ENCODE data around the gene LIN28A. TPM values are rescaled to one million over a fixed set of nuclear protein-coding genes. Genes with fewer than 3 reads are reported as not detected.

The LIN28A gene, protein sequence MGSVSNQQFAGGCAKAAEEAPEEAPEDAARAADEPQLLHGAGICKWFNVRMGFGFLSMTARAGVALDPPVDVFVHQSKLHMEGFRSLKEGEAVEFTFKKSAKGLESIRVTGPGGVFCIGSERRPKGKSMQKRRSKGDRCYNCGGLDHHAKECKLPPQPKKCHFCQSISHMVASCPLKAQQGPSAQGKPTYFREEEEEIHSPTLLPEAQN
- not detected in 2 replicates for total RNA-seq (2012; rRNA removed)

DNA sequence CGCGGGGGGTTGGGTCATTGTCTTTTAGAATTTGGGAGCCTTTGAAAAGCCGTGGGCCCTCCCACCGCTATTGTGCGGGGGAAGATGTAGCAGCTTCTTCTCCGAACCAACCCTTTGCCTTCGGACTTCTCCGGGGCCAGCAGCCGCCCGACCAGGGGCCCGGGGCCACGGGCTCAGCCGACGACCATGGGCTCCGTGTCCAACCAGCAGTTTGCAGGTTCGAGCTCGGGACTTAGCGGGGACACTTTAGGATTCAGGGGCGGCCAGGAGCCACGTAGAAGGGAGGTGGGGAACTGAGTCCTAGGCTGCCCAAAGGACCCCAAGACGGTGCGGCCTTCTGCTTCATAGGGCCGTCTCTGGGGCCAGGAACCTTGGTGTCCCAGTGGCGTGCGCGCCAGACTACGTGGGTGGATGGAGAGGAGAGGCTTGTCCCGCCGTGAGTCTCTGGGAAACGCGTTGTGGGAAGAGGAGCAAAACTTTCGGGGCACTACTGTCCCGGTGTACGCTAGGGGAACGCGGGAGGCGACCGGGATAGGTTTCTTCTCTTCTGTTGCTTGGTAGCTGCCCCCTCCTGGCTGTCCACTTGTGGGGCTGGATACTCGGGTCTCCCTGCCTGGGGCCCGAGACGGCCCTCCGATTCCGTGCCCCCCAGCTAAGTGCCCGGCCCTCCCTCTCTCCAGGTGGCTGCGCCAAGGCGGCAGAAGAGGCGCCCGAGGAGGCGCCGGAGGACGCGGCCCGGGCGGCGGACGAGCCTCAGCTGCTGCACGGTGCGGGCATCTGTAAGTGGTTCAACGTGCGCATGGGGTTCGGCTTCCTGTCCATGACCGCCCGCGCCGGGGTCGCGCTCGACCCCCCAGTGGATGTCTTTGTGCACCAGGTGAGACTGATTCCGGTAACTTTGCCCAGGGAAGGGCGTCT is at the start of gene LIN28A:
Gene LIN28A (plus strand): TSS at position 112 of the 918 bp plus-strand sequence. CDS start 75 bp downstream, at position 187.
- H3K27me3 ChIP-seq (ENCODE audit: control insufficient read depth, insufficient read depth, low read length): peaks cover 70% of the 10 kb centered on the region
- H3K9ac ChIP-seq (ENCODE audit: low read depth, low read length): no peak within 1 kb of the TSS
- H3K4me3 ChIP-seq (ENCODE audit: low read length): no peak within 1 kb of the TSS
- no peaks in the 10 kb centered on the region for H3K4me1 ChIP-seq (ENCODE audit: control insufficient read depth, insufficient read depth, low read length)
- no peaks in the 10 kb centered on the region for H3K9me3 ChIP-seq (replicated peaks; ENCODE audit: low read length)
- H3K4me2 ChIP-seq (ENCODE audit: low read length): no peak within 1 kb of the TSS
- no peaks in the 10 kb centered on the region for H3K36me3 ChIP-seq (ENCODE audit: insufficient read depth, low read length)

DNA sequence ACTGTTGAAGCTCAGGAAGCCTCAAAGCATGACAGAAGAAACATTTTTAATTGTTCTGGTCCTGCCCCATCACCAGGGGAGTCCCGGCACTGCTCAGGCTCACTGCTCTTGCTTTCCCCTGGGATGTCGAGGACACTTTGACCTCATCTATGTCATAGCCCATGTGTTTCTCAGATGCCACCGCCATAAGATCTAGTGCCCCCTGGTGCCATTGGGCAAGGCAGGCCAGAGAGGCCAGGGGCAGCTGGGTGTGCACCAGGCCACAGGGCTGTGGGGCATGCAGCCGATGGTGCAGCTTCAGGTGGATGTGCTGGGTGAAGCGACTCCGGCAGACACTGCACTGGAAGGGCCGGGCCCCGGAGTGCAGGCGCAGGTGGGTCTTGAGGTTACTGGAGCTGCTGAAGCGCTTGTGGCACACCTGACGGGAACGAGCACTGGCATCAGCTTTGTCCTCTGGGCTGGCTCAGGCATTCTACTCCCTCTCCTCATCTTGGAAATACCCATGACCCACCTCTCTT is 49.0 kb upstream of the LIN28A start:
- Histone ChIP-seq H3K4me2 (ENCODE audit: low read length) (no peak overlapping the region), H3K4me3 (ENCODE audit: low read length) (no peak overlapping the region), H3K9me3 (replicated peaks; ENCODE audit: low read length) (no peaks in the 10 kb centered on the region), H3K36me3 (ENCODE audit: insufficient read depth, low read length) (no peaks in the 10 kb centered on the region), H3K9ac (ENCODE audit: low read depth, low read length) (no peak overlapping the region), H3K4me1 (ENCODE audit: control insufficient read depth, insufficient read depth, low read length) (peaks cover 5% of the 10 kb centered on the region), H3K27me3 (ENCODE audit: control insufficient read depth, insufficient read depth, low read length) (peaks cover 64% of the 10 kb centered on the region)

DNA sequence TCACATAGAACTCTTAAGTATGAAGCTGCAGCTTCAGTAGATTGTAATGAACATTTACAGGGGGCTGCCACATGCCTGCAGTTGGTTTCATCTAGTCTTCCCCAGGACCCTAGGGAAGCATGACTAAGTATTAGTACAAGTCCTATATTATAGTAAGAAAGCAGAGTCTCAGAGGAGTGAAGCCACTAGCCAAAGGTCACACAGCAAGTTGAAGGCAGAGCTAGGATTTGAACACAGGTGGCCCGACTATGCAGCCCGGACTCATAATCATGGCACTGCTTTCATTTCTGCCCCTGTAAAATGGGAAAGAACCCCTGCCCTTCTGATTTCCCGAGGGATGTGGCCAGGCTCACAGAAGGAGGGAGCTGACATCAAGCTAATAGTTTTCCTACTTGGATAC is 48.3 kb upstream of the LIN28A start:
- H3K9me3 ChIP-seq (replicated peaks; ENCODE audit: low read length): no peaks in the 10 kb centered on the region
- peaks cover 5% of the 10 kb centered on the region for H3K4me1 ChIP-seq (ENCODE audit: control insufficient read depth, insufficient read depth, low read length)
- no peak overlapping the region for H3K4me3 ChIP-seq (ENCODE audit: low read length)
- no peaks in the 10 kb centered on the region for H3K36me3 ChIP-seq (ENCODE audit: insufficient read depth, low read length)
- peaks cover 67% of the 10 kb centered on the region for H3K27me3 ChIP-seq (ENCODE audit: control insufficient read depth, insufficient read depth, low read length)
- H3K9ac ChIP-seq (ENCODE audit: low read depth, low read length): no peak overlapping the region
- no peak overlapping the region for H3K4me2 ChIP-seq (ENCODE audit: low read length)

DNA sequence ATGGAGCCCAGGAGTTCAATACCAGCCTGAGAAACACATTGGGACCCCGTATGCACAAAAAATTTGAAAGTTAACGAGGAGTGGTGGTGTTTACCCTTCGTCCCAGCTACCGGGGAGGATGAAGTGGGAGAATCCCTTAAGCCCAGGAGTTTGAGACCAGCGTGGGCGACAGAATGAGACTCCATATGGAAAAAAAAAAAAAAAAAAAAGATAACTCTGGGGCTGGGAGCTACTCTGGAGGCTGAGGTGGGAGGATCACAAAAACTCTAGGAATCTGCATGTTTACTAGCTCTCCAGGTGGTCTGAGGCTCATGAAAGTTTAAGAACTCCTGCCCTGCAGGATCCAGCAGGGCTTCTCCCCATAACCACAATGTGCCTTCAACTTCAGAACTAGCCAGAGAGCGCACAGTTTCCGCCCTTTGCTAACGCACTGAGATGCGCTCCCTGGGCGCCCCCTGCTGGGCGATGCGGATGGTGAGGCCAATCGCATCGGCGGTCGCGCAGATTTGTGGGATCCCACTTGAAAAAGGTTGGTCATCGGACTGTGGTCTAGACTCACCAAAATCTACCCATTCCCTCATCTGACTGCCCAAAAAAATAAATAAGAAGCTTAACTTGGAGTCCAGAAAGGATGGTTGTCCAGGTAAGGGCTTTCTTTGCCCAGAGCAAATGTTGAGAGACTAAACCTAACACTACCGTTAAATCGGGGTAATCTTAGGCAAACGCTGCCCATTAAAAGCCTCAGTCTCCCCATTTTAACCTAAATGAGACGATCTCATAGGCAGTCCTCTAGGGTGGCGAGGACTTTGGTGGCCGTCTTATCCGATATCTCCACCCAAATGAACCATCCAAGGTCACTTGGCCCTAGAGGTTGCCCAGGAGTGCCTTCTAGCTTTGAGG is 46.8 kb upstream of the LIN28A start:
- Histone ChIP-seq H3K27me3 (ENCODE audit: control insufficient read depth, insufficient read depth, low read length) (peaks cover 74% of the 10 kb centered on the region), H3K4me3 (ENCODE audit: low read length) (no peak overlapping the region), H3K36me3 (ENCODE audit: insufficient read depth, low read length) (no peaks in the 10 kb centered on the region), H3K9ac (ENCODE audit: low read depth, low read length) (no peak overlapping the region), H3K9me3 (replicated peaks; ENCODE audit: low read length) (no peaks in the 10 kb centered on the region), H3K4me2 (ENCODE audit: low read length) (no peak overlapping the region), H3K4me1 (ENCODE audit: control insufficient read depth, insufficient read depth, low read length) (peaks cover 5% of the 10 kb centered on the region)

DNA sequence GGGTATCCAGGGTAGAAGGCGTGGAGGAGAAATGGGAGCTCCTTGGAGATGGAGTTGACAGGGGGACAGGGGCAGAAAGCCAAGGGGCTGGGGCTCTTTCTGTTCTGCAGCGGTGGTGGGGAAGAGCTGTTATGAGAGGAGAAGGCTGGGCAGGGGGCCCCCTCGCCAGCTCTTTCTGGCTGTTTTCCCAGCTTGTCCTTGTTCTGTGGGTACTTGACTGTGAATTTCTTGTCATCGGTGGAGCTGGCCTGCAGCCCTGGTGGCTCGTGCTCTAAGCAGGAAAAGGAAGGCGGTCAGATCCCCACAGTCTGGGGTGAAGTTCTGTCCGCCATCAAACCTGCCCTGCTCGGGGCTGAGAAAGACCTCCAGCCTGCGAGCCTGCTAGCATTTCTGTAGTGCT is 45.7 kb upstream of the LIN28A start:
- Histone ChIP-seq H3K4me1 (ENCODE audit: control insufficient read depth, insufficient read depth, low read length) (peaks cover 5% of the 10 kb centered on the region), H3K9ac (ENCODE audit: low read depth, low read length) (no peak overlapping the region), H3K36me3 (ENCODE audit: insufficient read depth, low read length) (no peaks in the 10 kb centered on the region), H3K9me3 (replicated peaks; ENCODE audit: low read length) (no peaks in the 10 kb centered on the region), H3K4me3 (ENCODE audit: low read length) (no peak overlapping the region), H3K4me2 (ENCODE audit: low read length) (no peak overlapping the region), H3K27me3 (ENCODE audit: control insufficient read depth, insufficient read depth, low read length) (peaks cover 64% of the 10 kb centered on the region)

DNA sequence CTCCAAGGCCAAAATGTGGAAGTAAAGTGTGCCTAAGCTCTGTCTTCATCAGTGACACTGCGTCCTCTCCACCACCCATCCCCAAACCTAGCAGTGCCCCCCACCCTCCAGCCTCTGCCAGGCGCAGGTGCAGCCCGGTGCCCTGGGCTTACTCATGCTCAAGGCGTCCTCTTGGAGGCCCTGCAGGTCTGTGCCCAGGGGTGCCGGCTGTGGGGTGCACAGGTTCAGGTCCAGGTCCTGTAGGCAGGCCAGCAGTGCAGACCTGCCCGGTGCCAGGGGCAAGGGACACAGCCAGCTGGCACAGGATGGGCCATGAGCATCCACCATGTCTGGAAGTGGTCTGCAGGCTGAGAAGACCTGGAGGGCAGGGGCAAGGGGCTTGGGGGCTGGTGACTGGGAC is 43.2 kb upstream of the LIN28A start:
- no peaks in the 10 kb centered on the region for H3K4me1 ChIP-seq (ENCODE audit: control insufficient read depth, insufficient read depth, low read length)
- H3K9ac ChIP-seq (ENCODE audit: low read depth, low read length): no peak overlapping the region
- no peak overlapping the region for H3K4me3 ChIP-seq (ENCODE audit: low read length)
- peaks cover 59% of the 10 kb centered on the region for H3K27me3 ChIP-seq (ENCODE audit: control insufficient read depth, insufficient read depth, low read length)
- no peaks in the 10 kb centered on the region for H3K9me3 ChIP-seq (replicated peaks; ENCODE audit: low read length)
- no peaks in the 10 kb centered on the region for H3K36me3 ChIP-seq (ENCODE audit: insufficient read depth, low read length)
- no peak overlapping the region for H3K4me2 ChIP-seq (ENCODE audit: low read length)

DNA sequence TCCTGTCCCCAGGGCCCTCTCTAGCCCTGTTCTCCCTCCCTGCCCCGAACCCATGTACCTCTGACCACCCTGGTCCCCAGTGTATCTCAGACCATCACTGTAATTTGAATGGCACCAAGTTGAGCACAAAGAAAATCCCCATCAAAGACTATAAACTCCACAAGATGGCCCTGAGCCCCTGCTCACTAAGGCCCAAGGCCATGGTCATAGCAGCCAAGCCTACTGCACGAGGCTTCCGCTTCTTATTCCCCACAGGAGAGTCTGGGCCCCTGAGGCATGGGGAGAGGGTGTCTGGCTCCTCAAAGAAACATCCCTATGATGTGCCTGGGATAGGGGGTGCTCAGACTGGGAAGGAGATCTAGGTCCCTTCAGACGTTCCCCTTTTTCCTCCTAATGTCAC is 42.6 kb upstream of the LIN28A start:
- Histone ChIP-seq H3K4me2 (ENCODE audit: low read length) (no peak overlapping the region), H3K36me3 (ENCODE audit: insufficient read depth, low read length) (no peaks in the 10 kb centered on the region), H3K4me3 (ENCODE audit: low read length) (no peak overlapping the region), H3K9me3 (replicated peaks; ENCODE audit: low read length) (no peaks in the 10 kb centered on the region), H3K4me1 (ENCODE audit: control insufficient read depth, insufficient read depth, low read length) (no peaks in the 10 kb centered on the region), H3K9ac (ENCODE audit: low read depth, low read length) (no peak overlapping the region), H3K27me3 (ENCODE audit: control insufficient read depth, insufficient read depth, low read length) (peaks cover 53% of the 10 kb centered on the region)

DNA sequence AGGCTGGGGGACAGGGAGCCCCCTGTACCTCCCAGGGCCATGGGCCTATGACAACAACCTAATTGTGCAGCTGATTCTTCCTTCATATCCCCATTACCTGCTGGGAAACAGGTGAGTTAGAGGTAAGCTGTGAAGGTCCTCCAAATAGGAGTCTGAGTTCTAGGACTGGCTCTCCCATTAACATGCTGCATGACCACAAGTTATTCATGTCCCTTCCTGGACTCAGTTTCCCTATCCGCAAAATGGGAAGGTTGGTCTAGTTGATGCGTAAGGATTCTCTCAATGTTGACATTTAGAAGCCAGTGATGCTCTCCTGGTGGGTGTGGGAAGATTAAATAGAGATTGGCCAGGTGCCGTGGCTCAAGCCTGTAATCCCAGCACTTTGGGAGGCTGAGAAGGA is 42.1 kb upstream of the LIN28A start:
- Histone ChIP-seq H3K36me3 (ENCODE audit: insufficient read depth, low read length) (no peaks in the 10 kb centered on the region), H3K4me2 (ENCODE audit: low read length) (no peak overlapping the region), H3K9ac (ENCODE audit: low read depth, low read length) (no peak overlapping the region), H3K9me3 (replicated peaks; ENCODE audit: low read length) (no peaks in the 10 kb centered on the region), H3K4me3 (ENCODE audit: low read length) (no peak overlapping the region), H3K27me3 (ENCODE audit: control insufficient read depth, insufficient read depth, low read length) (peaks cover 53% of the 10 kb centered on the region), H3K4me1 (ENCODE audit: control insufficient read depth, insufficient read depth, low read length) (no peaks in the 10 kb centered on the region)

DNA sequence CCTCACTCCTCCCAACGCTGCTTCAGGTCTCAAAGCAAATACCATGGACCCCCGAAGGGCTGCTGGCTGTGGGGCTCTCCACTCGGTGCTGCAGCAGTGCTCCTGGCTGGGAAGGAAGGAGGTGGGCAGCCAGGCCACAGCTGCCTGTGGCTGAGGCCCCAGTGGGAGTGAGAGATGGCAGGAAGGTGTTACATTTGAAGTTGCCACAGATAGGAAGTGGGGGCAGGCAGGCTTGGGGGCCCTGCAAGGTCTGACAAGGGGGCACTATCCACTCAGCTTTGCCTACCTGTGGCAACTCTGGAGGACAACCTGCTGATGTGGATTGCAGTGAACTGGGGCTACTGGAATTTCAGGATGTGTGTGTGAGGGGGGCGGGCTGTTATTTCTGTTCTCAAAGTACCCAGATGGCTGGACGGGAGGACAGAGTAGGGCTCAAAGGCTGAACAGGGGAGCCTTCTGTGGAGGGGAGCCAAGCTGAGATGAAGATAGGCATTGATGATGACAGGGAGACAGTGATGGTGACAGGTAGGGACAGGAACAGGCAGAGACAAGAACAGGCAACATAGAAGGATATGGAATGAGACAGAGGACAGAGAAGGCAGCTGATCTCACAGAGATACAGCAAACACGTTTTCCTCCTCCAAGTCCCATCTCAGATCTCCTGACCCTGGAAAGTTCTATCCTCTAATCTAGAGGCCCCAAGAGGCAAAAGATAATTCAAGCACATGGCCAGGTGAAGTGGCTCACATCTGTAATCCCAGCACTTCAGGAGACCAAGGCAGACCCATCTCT is 39.8 kb upstream of the LIN28A start:
- Histone ChIP-seq H3K4me3 (ENCODE audit: low read length) (no peak overlapping the region), H3K36me3 (ENCODE audit: insufficient read depth, low read length) (no peaks in the 10 kb centered on the region), H3K4me2 (ENCODE audit: low read length) (no peak overlapping the region), H3K9me3 (replicated peaks; ENCODE audit: low read length) (no peaks in the 10 kb centered on the region), H3K27me3 (ENCODE audit: control insufficient read depth, insufficient read depth, low read length) (peaks cover 43% of the 10 kb centered on the region), H3K9ac (ENCODE audit: low read depth, low read length) (no peak overlapping the region), H3K4me1 (ENCODE audit: control insufficient read depth, insufficient read depth, low read length) (peaks cover 4% of the 10 kb centered on the region)

DNA sequence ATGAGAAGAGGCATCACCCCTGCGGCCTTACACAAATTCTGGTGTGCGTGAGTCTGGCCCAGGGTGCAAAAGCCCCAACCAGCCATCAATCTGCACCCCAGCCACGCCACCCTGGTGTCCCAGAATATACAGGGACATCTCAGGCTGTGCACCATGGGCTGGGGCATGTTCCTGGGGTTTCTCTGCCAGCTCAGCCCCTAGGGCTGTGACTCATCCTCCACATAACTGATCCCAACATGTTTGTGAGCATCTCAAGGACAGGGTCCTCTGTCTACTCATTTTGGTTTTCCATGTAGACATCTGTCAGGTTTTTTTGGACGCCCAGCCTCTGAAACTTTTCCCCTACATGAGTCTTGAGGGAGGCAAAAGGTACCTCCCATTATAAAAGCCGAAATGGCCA is 38.6 kb upstream of the LIN28A start:
- Histone ChIP-seq H3K4me2 (ENCODE audit: low read length) (no peak overlapping the region), H3K9me3 (replicated peaks; ENCODE audit: low read length) (no peaks in the 10 kb centered on the region), H3K4me1 (ENCODE audit: control insufficient read depth, insufficient read depth, low read length) (peaks cover 4% of the 10 kb centered on the region), H3K4me3 (ENCODE audit: low read length) (no peak overlapping the region), H3K27me3 (ENCODE audit: control insufficient read depth, insufficient read depth, low read length) (peaks cover 42% of the 10 kb centered on the region), H3K36me3 (ENCODE audit: insufficient read depth, low read length) (no peaks in the 10 kb centered on the region), H3K9ac (ENCODE audit: low read depth, low read length) (no peak overlapping the region)
